Peyer's patch (tissue), 4 donors: ENCODE data around the gene BTG4. TPM values are rescaled to one million over a fixed set of nuclear protein-coding genes. Genes with fewer than 3 reads are reported as not detected.
A peak's percentile ranks its signal among the peaks of the same experiment; 100 is the strongest.

ENCODE experiments used
- DNase-seq, 3 donors: peaks; one replicate each; pipeline ENCODE4 v3.0.0-alpha.2; 2017 to 2019
- H3K27ac ChIP-seq, 4 donors: fragments of 200-600 bp; sonication (generic); one replicate each; pipeline ENCODE4 v1.5.1; 2016 to 2019
- H3K27me3 ChIP-seq, 2 donors: fragments of 200-600 bp; sonication (generic); one replicate each; pipeline ENCODE4 v1.5.1; 2019
- H3K36me3 ChIP-seq, 3 donors: fragments of 200-600 bp; sonication (generic); one replicate each; pipeline ENCODE4 v1.5.1; 2016 to 2019
- H3K4me1 ChIP-seq, 4 donors: fragments of 200-600 bp; sonication (generic); one replicate each; pipeline ENCODE4 v1.5.1; 2016 to 2019
- H3K4me3 ChIP-seq, 4 donors: fragments of 200-600 bp; sonication (generic); 1 replicate in 3 of 4; 2 replicates in 1 of 4; pipeline ENCODE4 v1.5.1; 2016 to 2019; ENCODE audit warnings: mild to moderate bottlenecking in 1 of 4
- H3K9me3 ChIP-seq, 4 donors: fragments of 200-600 bp; sonication (generic); one replicate each; pipeline ENCODE4 v1.5.1; 2016 to 2019; ENCODE audit warnings: mild to moderate bottlenecking in 1 of 4
- POLR2A ChIP-seq, 2 donors: fragments of 450-650 bp; IDR thresholded peaks; one replicate each; pipeline ENCODE4 v1.5.1; 2017; ENCODE audit warnings: antibody characterized with exemption in 2 of 2, mild to moderate bottlenecking in 2 of 2, moderate library complexity in 2 of 2
- total RNA-seq, 4 donors: library from RNA; depleted of rRNA; stranded (reverse); fragments of >200 nt; gene quantifications; one replicate each; pipeline ENCODE4 v1.1.0, GENCODE V29; 2016
- TF ChIP-seq, protein P1 (sequence below), 6 experiments: fragments of 450-650 bp in 4 of 6; fragments of 200-600 bp in 2 of 6; sonication (generic) in 1 of 6; IDR thresholded peaks; one replicate each; pipeline ENCODE4 v1.5.1; 2017 to 2019; ENCODE audit warnings: antibody characterized with exemption in 6 of 6, mild to moderate bottlenecking in 3 of 6, moderate library complexity in 1 of 6

Gene BTG4
- total RNA-seq, 4 donors from 2014 or later, result not detected

DNA sequence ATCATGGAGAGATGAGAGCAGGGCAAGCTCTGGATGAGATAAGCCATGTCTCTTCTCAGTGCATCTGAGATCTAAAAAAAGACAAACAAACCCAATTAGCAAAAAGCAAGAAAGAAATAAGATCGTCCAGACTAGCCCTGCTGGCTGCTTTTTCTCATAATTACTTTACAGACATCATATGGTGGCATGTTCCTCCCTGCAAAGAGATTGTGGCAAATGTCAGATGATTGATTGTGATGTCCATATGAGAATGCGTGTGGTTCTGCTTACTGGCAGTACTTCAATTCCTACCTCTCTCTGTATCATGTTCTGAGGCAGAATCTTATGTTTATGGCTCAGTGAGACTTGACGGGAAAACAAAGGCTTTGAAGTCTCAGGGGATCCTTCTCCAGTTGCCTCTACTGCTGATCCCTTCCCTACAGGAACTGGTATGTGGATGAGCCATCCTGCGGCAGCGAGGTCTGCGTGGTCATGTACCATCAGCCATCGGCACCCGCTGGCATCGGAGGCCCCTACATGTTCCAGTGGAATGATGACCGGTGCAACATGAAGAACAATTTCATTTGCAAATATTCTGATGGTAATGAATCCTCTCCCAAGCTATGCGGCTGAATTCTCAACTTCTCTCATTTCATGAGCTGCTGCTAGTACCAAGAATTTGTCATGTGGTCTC lies 37.1 kb upstream of the BTG4 start:
- Histone ChIP-seq H3K36me3 (no peaks in the 10 kb centered on the region), H3K27ac (no peak overlapping the region), H3K27me3 (no peaks in the 10 kb centered on the region), H3K4me1 (no peaks in the 10 kb centered on the region), H3K4me3 (no peak overlapping the region), H3K9me3 (no peaks in the 10 kb centered on the region)
- no peak for TF ChIP-seq POLR2A (IDR thresholded peaks at IDR 0.05)
- TF ChIP-seq, protein P1, sequence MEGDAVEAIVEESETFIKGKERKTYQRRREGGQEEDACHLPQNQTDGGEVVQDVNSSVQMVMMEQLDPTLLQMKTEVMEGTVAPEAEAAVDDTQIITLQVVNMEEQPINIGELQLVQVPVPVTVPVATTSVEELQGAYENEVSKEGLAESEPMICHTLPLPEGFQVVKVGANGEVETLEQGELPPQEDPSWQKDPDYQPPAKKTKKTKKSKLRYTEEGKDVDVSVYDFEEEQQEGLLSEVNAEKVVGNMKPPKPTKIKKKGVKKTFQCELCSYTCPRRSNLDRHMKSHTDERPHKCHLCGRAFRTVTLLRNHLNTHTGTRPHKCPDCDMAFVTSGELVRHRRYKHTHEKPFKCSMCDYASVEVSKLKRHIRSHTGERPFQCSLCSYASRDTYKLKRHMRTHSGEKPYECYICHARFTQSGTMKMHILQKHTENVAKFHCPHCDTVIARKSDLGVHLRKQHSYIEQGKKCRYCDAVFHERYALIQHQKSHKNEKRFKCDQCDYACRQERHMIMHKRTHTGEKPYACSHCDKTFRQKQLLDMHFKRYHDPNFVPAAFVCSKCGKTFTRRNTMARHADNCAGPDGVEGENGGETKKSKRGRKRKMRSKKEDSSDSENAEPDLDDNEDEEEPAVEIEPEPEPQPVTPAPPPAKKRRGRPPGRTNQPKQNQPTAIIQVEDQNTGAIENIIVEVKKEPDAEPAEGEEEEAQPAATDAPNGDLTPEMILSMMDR (IDR thresholded peaks at IDR 0.05), result no peak
- no peak for DNase-seq

DNA sequence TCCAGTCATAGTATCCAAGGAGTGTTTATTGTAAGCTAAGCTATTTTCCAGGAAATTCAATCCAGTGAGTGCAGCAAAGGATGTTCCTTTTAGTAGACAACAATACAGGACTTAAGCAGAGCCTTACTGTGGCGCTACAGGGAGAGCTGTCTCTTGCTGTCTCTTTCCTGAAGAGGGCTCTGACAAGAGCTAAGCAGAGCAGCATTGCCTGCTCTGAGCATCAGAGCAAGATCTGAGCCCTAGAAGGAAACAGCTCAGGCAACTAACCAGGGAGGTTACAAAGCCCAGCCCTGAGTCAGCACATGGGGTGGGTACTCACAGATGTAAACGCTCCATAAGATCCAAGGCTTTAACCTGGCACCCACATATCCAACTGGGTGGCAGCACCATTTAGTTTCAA lies 36.3 kb upstream of the BTG4 start:
- no peak overlapping the region for H3K27ac ChIP-seq
- DNase-seq, result no peak
- TF ChIP-seq, protein P1 (IDR thresholded peaks at IDR 0.05), result no peak
- no peak for TF ChIP-seq POLR2A (IDR thresholded peaks at IDR 0.05)
- H3K36me3 ChIP-seq, result no peaks in the 10 kb centered on the region
- H3K4me1 ChIP-seq, result no peaks in the 10 kb centered on the region
- H3K9me3 ChIP-seq, result no peaks in the 10 kb centered on the region
- H3K27me3 ChIP-seq, result no peaks in the 10 kb centered on the region
- H3K4me3 ChIP-seq, result no peak overlapping the region

DNA sequence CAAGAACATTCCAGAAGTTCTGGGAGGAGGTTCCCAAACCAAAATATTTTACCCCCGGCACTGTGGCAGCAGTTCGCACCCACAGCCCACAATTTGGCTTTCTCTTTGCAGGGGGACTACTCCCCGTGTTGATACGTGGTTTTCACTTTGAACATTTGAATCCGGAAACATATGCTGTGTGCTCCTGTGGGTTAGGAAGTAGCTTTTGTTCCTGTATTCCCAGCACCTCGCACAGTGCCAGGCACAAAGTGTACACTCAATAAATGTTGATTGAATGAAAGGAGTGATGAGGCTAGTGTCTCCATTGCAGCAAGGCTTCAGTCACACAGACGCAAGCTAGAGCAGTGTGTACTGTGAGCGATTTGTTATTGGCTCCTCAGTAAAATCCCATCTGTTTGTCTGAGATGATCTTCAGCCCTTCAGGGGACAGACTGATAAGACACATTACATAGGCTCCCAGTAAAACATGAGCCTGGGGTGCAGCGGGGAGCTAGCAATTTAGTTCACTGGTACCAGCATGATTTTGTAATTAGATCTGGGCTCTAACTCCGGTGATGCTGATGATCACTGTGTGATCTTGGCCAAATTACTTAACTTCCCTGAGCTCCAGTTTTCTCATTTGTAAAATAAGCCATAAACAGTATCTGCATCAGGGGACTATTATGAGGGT lies 30.6 kb upstream of the BTG4 start:
- no peaks in the 10 kb centered on the region for H3K9me3 ChIP-seq
- H3K4me3 ChIP-seq, result no peak overlapping the region
- TF ChIP-seq POLR2A (IDR thresholded peaks at IDR 0.05), result no peak
- TF ChIP-seq, protein P1 (IDR thresholded peaks at IDR 0.05), result no peak
- H3K27ac ChIP-seq, result no peak overlapping the region
- no peak for DNase-seq
- H3K4me1 ChIP-seq, result peaks cover 0 to 17% (median 6%) of the 10 kb centered on the region in 4 donors
- H3K27me3 ChIP-seq, result no peaks in the 10 kb centered on the region
- H3K36me3 ChIP-seq, result no peaks in the 10 kb centered on the region

DNA sequence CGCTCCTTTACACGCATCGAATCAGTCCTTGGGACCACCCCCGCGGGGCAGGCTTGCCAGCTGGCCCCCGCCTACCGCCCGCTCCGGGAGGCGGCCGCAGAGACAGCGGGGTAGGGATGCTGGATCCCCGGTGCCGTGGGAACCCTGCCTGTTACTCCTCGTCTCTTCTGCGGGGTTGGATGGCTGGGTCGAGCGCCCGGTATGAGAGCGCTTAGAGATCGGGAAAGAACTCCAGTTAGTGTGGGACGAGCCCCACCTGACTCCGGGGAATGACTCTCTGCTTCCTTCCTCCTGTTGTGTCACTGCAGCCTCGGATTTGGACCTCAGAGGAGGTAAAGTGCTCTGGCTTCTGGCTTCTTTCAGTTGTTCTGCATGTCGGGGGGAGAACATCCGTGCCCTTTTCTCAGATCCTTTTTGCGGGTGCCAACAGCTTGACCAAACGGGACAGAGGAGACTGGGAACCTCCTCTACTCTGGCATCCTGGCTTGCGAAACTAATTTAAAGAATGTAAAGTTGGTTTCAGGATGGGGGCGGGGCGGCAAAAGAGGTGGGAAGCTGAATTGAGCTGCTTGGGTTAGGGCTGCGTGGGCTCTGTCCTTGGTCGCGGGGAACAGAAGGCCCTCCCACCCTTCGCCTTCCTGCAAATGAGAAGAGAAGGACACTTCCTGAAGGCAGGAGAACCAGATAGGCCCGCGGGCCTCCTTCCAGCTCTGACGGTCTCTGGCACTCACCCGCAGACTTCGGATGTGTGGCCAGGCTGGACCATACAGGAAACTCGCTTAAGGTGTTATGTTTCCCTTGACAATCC lies 29.3 kb upstream of the BTG4 start:
- no peaks in the 10 kb centered on the region for H3K27me3 ChIP-seq
- no peaks in the 10 kb centered on the region for H3K9me3 ChIP-seq
- H3K27ac ChIP-seq, result peak overlapping the region; percentile 49 to 67 (median 64)
- peaks cover 0 to 17% (median 6%) of the 10 kb centered on the region in 4 donors for H3K4me1 ChIP-seq
- H3K36me3 ChIP-seq, result no peaks in the 10 kb centered on the region
- TF ChIP-seq, protein P1 (IDR thresholded peaks at IDR 0.05), result no peak
- no peak for TF ChIP-seq POLR2A (IDR thresholded peaks at IDR 0.05)
- peak in 2 of 3 donors; percentile 19 to 51 for DNase-seq
- H3K4me3 ChIP-seq, result peak overlapping the region; percentile 34 to 61 (median 53)

DNA sequence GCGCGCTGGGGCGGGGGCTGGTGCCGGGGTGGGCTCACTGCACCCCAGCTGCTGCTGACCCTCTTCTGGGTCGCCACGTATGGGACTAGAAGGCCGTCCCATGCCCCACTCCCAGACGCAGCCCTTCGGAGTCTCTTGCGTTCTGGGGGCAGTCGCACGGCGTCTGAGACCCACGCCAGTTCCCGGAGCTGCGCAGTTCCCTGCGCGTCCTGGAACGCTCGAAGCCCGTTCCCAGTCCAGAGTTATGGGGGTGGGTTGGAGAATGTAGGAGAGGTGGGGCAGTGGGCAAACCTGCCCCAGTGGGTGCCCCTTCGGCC lies 28.7 kb upstream of the BTG4 start:
- Histone ChIP-seq H3K4me1 (peaks cover 0 to 17% (median 6%) of the 10 kb centered on the region in 4 donors), H3K27me3 (no peaks in the 10 kb centered on the region), H3K9me3 (no peaks in the 10 kb centered on the region), H3K27ac (peak overlapping the region; percentile 49 to 67 (median 64)), H3K4me3 (peak overlapping the region; percentile 34 to 61 (median 53)), H3K36me3 (no peaks in the 10 kb centered on the region)
- TF ChIP-seq POLR2A (IDR thresholded peaks at IDR 0.05), result no peak
- TF ChIP-seq, protein P1 (IDR thresholded peaks at IDR 0.05), result no peak
- peak in 1 of 3 donors; percentile 50 for DNase-seq
